ENCODE measurements around the gene SCYL2.

GRCh38 chr12:100348657-100349454 is 81.9 kb downstream of the SCYL2 start:
- TF ChIP-seq POLR2A (IDR thresholded peaks at IDR 0.05) (no peak), CTCF (IDR thresholded peaks at IDR 0.05) (peak in 5 of 6 experiments; percentile 48 to 67 (median 60))

All from adrenal gland (tissue), 5 donors.